GM12875 (cell line): ENCODE results near the gene PBX1.

ENCODE experiments used
- H3K4me3 ChIP-seq: one replicate; pipeline ENCODE4 v1.5.1; 2011; ENCODE audit warnings: low read depth, low read length, control low read depth
- TF ChIP-seq, protein P1 (sequence below): IDR thresholded peaks from 2 replicates; pipeline ENCODE4 v1.5.1; 2011; ENCODE audit warnings: low read depth, mild to moderate bottlenecking, control low read depth, inconsistent platforms, low read length, moderate library complexity, borderline replicate concordance; ENCODE audit not compliant: insufficient read depth

The PBX1 gene

DNA sequence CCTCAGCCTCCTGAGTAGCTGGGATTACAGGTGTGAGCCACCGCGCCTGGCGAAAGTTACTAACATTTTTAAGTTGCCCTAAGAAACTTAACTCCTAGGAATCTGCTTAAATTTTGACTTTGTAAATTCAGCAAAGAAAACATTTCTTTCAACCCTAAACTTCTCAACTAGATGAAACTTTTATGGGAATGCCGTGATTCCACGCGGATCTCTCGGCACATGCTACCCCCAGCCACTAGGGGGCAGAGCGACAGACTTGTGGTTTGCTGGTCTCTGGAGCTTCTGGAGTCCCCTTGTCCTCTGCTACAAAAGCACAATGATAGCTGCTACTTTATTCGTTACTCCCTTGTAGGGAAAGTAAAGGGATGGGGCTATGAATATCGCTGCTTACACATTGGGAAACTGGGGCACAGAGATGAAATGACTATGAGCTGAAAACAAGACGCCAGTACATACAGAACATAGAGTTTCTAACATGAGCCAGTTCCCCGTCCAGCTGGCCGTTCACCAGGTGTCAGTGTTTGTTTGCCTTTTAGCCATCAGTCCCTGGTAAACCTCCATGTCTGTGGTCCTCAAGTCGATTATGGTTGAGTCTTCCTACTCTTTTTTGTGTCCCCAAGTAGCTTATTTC lies 114.7 kb downstream of the PBX1 start:
- H3K4me3 ChIP-seq = no peak overlapping the region
- TF ChIP-seq, protein P1, sequence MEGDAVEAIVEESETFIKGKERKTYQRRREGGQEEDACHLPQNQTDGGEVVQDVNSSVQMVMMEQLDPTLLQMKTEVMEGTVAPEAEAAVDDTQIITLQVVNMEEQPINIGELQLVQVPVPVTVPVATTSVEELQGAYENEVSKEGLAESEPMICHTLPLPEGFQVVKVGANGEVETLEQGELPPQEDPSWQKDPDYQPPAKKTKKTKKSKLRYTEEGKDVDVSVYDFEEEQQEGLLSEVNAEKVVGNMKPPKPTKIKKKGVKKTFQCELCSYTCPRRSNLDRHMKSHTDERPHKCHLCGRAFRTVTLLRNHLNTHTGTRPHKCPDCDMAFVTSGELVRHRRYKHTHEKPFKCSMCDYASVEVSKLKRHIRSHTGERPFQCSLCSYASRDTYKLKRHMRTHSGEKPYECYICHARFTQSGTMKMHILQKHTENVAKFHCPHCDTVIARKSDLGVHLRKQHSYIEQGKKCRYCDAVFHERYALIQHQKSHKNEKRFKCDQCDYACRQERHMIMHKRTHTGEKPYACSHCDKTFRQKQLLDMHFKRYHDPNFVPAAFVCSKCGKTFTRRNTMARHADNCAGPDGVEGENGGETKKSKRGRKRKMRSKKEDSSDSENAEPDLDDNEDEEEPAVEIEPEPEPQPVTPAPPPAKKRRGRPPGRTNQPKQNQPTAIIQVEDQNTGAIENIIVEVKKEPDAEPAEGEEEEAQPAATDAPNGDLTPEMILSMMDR = peak; percentile 78

DNA sequence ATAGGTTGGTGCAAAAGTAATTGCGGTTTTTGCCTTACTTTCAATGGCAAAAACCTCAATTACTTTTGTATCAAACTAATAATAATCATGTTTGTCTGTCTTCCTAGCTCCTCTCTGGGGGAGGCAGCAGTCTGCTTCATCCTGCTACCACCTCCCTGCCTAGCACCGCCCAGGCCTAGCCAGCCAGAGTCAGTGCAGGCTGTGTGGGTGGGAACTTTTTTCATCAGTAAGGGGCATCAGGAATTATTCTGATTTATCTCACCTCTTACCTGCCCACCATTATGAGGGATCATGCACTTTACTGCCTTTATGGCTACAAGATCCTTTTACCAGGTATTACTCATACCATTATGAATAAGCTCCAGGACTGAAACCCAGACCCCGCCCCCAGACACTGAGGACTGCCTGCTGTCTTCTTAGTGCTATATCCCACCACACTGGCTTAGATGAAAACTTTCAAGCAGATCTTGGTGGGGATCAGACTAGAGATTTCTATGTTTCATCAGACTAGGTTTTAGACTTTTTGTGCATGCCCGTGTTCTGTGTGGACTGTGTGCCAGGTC lies 116.4 kb downstream of the PBX1 start:
- TF ChIP-seq, protein P1 = no peak

DNA sequence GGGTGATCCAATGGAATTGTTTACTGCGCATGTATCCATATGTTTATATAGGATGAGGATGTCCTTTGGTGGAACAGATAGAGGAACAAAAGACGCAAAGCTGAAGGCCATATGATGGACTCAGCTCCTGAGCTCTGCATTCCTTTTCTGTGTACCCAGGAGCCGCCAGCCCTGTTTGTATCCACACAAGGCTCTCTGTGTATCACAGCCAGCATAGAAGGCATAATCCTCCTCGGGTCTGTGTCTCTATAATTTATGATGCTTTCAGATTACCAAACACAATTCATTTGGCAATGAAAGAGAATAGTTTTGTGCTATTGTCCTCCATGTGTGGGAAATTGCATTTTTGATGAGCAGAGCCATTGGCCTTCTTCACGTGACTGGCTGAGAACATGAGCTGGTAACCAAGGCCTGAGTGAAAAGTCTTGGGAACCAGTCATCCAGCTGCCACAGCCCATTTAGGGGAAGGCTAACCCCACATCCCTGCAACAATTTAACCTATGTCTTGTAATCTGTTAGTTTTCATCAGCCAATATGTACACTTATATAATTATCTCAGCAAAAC lies 119.2 kb downstream of the PBX1 start:
- TF ChIP-seq, protein P1 = no peak
- no peak overlapping the region for H3K4me3 ChIP-seq

More for the DNA sequence above, 116.4 kb downstream of the PBX1 start:
- no peak overlapping the region for H3K4me3 ChIP-seq

DNA sequence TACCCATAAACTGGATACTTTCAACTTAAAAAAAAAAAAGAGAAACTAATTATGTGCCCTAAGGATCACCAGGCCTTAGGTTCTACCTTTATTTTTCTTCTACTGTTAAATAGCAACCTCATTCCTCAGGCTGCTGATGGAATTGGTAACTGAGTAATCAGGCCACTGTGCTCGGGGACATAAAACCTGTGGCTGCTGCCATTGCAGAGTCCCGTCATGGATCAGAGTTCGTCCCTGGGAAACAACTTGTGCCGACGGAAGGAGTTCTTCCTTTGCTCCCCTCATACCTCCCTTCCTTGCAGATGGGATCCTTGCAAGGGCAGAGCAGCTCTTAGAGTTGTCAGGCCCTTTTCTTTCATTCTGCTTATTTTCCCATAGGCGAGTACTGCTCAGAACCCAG lies 123.6 kb downstream of the PBX1 start:
- TF ChIP-seq, protein P1 = no peak
- no peak overlapping the region for H3K4me3 ChIP-seq

DNA sequence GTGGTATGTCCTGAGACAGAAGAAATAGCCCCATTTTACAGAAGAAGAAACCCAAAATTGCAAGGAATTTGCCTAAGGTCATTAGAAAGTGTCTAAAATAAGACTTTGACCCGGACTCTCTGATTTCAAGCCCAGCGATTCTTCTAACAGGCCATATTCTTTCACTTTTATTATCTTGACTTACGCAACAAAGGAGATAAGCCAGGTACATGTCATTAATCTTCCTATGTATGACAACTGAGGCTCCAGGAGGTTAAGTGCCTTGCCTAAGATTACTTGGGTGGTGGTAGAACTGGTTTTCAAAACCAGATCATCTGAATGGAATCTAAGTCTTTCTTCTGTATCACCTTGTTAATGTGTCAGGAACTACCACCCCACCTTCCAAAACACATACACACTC lies 124.3 kb downstream of the PBX1 start:
- no peak overlapping the region for H3K4me3 ChIP-seq
- TF ChIP-seq, protein P1 = no peak

DNA sequence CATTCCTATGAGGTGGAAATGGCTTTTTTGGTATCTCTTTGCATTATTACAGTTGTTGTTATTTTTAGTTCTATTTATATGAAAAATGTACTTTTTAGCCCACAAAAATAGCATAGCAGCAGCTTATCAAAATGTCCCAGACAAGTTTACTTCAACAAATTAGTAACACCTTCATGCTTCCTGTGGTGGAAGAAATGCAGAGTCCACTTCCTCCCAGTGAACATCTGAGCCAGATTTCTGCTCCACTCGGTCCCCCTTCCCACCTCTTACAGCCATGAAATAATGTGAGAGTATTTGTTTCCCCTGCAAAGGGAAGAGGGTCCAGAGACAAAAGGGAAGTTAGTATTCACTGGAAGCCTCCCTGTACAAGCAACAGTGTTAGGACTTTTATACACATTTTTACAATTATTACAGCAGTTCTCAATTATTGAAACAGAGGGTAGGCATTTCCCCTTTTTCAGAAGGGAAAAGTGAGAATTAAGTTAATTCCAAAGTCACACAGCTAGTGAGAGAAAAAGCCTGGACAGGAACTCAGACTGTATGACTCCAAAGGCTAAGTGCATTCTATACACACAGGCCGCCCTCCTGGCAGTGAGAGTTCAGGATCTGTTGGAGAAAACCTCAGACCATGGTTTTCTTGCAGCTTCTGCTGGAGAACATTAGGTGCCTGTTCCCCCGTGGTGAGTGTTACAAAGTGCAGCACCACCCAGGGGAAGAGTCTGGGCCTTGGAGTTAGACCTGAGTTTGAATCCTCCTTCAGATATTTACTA lies 126.5 kb downstream of the PBX1 start:
- H3K4me3 ChIP-seq = no peak overlapping the region
- TF ChIP-seq, protein P1 = no peak
